GM10248 (cell line): ENCODE results near the gene SPP2.

Experiments
- CTCF ChIA-PET: fragments of 300-600 bp; sonication (Branson Sonifier 250); formaldehyde crosslinking; extraction: SDS; loops from one replicate; lab custom pipeline; 2021; ENCODE audit warnings: antibody characterized with exemption; lab: Yijun Ruan, JAX
- POLR2A ChIA-PET: fragments of 350-650 bp; sonication (Branson Sonifier 250); formaldehyde crosslinking; extraction: SDS; loops from one replicate; lab custom pipeline; 2020; ENCODE audit warnings: antibody characterized with exemption; lab: Yijun Ruan, JAX
- DNase-seq: peaks from one replicate; pipeline ENCODE4 v3.0.0; 2012; ENCODE audit errors: extremely low spot score
- TF ChIP-seq, protein P1 (sequence below): IDR thresholded peaks from 2 replicates; pipeline ENCODE4 v1.5.1; 2012; ENCODE audit warnings: mild to moderate bottlenecking, low read depth; ENCODE audit errors: extremely low read depth, missing control alignments, control extremely low read depth

SPP2 gene

DNA sequence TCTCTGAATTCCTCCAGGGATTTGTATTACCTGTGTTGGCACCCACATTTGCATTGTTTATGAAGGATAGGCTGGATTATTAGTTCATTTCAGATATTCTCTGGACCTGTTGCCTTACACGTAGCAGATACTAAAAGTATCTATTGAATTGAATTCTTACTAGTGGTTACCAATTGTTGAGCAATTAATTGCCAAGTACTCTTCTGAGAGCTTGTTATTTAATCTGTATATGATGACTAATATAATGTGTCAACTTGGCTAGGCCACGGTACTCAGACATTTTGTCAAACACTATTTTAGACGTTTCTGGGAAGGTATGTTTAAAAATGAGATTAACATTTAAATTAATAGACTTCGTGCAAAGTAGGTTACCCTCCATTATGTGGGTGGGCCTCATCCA lies 2.5 kb upstream of the SPP2 start:
- TF ChIP-seq, protein P1, sequence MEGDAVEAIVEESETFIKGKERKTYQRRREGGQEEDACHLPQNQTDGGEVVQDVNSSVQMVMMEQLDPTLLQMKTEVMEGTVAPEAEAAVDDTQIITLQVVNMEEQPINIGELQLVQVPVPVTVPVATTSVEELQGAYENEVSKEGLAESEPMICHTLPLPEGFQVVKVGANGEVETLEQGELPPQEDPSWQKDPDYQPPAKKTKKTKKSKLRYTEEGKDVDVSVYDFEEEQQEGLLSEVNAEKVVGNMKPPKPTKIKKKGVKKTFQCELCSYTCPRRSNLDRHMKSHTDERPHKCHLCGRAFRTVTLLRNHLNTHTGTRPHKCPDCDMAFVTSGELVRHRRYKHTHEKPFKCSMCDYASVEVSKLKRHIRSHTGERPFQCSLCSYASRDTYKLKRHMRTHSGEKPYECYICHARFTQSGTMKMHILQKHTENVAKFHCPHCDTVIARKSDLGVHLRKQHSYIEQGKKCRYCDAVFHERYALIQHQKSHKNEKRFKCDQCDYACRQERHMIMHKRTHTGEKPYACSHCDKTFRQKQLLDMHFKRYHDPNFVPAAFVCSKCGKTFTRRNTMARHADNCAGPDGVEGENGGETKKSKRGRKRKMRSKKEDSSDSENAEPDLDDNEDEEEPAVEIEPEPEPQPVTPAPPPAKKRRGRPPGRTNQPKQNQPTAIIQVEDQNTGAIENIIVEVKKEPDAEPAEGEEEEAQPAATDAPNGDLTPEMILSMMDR, result no peak
- CTCF ChIA-PET, result no interaction called here
- DNase-seq, result no peak
- POLR2A ChIA-PET, result no interaction called here

DNA sequence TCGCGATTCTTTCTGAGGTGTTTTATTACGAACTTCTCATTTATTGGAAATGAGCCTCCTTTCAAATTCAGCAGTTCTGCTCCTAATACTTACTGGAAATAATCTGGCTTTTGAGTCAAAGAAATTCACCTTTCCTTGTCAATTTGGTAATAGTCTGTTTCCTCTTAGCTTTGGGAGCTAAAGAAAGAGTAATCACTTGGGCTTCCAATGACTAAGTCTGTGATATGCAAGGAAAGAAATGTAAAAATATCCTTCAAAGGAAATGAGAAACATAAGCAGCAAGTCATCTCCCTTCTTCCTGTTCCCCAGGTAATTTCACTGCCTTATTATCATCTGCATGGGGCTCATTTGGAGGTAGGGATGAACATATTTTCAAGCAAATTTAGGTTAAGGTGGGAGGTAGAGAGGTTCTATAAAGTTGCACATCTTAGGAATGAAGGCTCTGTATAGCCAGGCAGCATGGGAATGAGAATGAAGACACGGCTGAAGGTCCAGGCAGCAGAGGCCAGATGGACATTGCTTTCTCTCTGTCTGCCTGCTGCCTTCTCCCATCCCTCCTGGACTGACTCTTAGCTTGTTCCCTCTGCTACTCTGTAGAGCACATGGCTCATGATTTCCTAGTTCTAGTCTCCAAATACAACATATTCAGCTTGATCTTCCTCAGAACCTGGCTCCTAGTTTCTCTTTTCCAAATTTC lies 1.0 kb downstream of the SPP2 start:
- DNase-seq, result no peak
- ChIA-PET POLR2A (no interaction called here), CTCF (interaction anchor here (1.2 to 1.3 kb wide), 2 partner anchors 9 to 48 kb away, joined by 3 read pairs; no protein-coding TSS in a partner anchor)
- TF ChIP-seq, protein P1, result no peak

DNA sequence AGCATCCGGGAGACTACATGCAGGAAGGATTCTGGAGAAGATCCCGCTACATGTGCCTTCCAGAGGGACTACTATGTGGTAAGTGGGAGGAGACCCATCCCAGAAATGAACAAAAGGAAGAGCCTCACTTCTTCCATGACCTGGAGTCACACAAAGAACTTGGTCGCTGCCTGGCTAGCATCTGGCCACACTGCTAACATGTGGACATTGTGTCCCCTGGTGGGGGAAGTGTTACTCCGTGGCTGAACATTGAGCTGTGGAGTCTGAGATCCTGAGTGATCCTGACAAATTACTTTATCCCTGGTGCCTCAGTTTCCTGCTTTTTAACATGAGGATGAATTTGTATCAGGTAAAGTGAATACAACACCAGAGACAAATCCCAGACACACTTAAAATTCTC lies 8.4 kb downstream of the SPP2 start:
- ChIA-PET CTCF (no interaction called here), POLR2A (no interaction called here)
- TF ChIP-seq, protein P1, result no peak
- DNase-seq, result no peak

DNA sequence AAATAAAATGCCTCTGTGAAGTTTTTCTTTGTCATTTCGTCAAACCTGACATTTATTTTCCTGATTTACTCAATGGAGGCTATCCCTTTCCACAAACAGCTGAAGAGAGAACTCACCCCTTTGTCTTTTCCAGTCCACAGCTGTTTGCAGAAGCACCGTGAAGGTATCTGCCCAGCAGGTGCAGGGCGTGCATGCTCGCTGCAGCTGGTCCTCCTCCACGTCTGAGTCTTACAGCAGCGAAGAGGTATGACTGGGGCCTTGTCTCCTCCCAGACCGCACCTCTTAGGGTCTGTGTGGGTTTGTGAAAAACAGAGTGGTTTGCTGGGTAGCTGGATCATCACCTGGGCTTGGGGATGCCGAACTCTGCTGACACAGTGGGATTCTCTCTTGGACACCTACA lies 9.7 kb downstream of the SPP2 start:
- POLR2A ChIA-PET, result no interaction called here
- TF ChIP-seq, protein P1, result no peak
- CTCF ChIA-PET, result no interaction called here
- DNase-seq, result no peak

DNA sequence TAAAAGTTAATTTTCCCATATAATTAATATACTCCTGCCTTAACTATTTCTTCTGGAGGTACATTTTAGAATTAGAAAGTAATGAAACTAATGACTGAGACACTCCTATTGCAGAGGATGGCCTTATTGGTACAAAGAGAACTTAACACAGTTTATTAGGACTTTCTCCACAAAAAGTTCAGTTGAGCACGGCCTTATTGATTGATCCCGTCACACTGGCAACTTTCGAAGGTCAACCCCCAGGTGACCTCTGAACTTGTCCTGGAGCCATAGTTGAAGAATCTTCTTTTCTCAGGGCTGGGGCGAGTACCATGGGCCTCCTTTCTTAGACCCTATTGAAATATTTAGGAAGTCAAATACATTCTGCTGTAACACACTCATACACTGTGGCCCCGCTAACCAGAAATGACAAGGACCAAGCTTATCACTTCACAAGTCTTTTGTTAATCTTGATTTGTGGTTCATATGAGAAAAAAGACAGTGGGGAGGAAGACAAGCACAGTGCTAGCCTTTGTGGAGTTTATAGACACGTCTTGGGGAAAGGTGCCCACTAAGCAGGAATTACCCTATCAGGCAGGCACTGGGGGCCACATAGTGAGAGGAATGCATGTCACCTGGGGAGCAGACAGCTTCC lies 11.2 kb downstream of the SPP2 start:
- TF ChIP-seq, protein P1, result no peak
- DNase-seq, result no peak
- CTCF ChIA-PET, result no interaction called here
- POLR2A ChIA-PET, result no interaction called here

DNA sequence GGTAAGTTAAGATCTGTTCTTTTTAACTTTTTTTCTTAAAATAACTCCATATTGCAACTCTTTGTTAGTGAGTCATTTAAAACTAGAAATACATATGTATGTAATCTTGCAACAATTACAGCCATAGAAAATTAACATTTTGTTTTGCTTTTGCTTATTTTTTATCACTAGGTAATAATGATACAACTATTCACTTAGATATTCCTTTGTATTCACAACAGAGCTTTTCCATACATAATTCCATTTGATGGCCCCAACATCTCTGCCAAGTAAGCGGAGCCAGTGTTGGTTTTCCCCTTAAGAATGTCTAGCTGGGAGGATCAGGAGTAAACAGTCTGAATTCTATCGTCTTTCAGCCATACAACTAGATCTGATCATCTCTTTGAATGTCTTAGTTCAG lies 16.1 kb downstream of the SPP2 start:
- CTCF ChIA-PET, result no interaction called here

More for the DNA sequence above, 16.1 kb downstream of the SPP2 start:
- no peak for DNase-seq
- TF ChIP-seq, protein P1, result no peak
- POLR2A ChIA-PET, result no interaction called here
